Caco-2 (cell line): Measurements from ENCODE around the gene UFC1. TPM values are rescaled to one million over a fixed set of nuclear protein-coding genes. Genes with fewer than 3 reads are reported as not detected.

Source experiments
- BruUV-seq: library from RNA; stranded (reverse); fragments of 400-500 nt; replicated peaks from 2 replicates; lab custom pipeline; 2021; lab: Mats Ljungman, UMichigan
- CTCF ChIA-PET: fragments of 300-600 bp; sonication (Branson Sonifier 250); formaldehyde crosslinking; loops from one replicate; lab custom pipeline; 2022; ENCODE audit warnings: antibody characterized with exemption; lab: Charles Lee
- POLR2A ChIA-PET: fragments of 300-600 bp; sonication (Branson Sonifier 250); formaldehyde crosslinking; loops from one replicate; lab custom pipeline; 2022; ENCODE audit warnings: antibody characterized with exemption; lab: Charles Lee
- DNase-seq, 2 experiments: peaks; one replicate each; pipeline versions ENCODE4 v3.0.0 to v3.0.0-alpha.2; 2020 to 2022
- H3K27me3 ChIP-seq: replicated peaks from 2 replicates; pipeline ENCODE4 v1.6.0; 2011; ENCODE audit warnings: low read length; ENCODE audit not compliant: control insufficient read depth, insufficient read depth
- H3K36me3 ChIP-seq: 2 replicates; pipeline ENCODE4 v1.5.1; 2011; ENCODE audit warnings: low read length; ENCODE audit not compliant: control insufficient read depth, insufficient read depth
- H3K4me1 ChIP-seq: fragments of 250-450 bp; sonication (Bioruptor Pico); 2 replicates; pipeline ENCODE4 v1.5.1; 2020; ENCODE audit warnings: mild to moderate bottlenecking
- H3K4me3 ChIP-seq: 2 replicates; pipeline ENCODE4 v1.5.1; 2011; ENCODE audit warnings: low read depth, mild to moderate bottlenecking, control low read depth, low read length
- H3K9me3 ChIP-seq: fragments of 250-450 bp; sonication (Bioruptor Pico); 2 replicates; pipeline ENCODE4 v1.5.1; 2020; ENCODE audit warnings: mild to moderate bottlenecking, moderate library complexity
- H3K27ac Mint-ChIP-seq: one replicate; pipeline ENCODE4 v1.8.0; 2022; ENCODE audit warnings: mixed read lengths; ENCODE audit not compliant: unreplicated experiment
- H3K27me3 Mint-ChIP-seq: one replicate; pipeline ENCODE4 v1.8.0; 2022; ENCODE audit warnings: mixed read lengths; ENCODE audit not compliant: insufficient read depth, unreplicated experiment
- H3K36me3 Mint-ChIP-seq: one replicate; pipeline ENCODE4 v1.8.0; 2022; ENCODE audit warnings: mild to moderate bottlenecking, mixed read lengths; ENCODE audit not compliant: insufficient read depth, unreplicated experiment
- H3K4me1 Mint-ChIP-seq: one replicate; pipeline ENCODE4 v1.8.0; 2022; ENCODE audit warnings: low read depth, mixed read lengths; ENCODE audit not compliant: unreplicated experiment
- H3K4me3 Mint-ChIP-seq: one replicate; pipeline ENCODE4 v1.8.0; 2022; ENCODE audit warnings: mild to moderate bottlenecking, moderate library complexity, mixed read lengths; ENCODE audit not compliant: unreplicated experiment
- H3K9me3 Mint-ChIP-seq: one replicate; pipeline ENCODE4 v1.8.0; 2022; ENCODE audit warnings: mixed read lengths; ENCODE audit not compliant: unreplicated experiment
- CTCF ChIP-seq, 2 experiments: fragments of 200-600 bp in 1 of 2; IDR thresholded peaks; 1 replicate in 1 of 2; 2 replicates in 1 of 2; pipeline versions ENCODE4 v1.5.1 to v1.8.0; 2011 to 2022; ENCODE audit warnings: antibody characterized with exemption in 1 of 2, control low read depth in 1 of 2, inconsistent platforms in 1 of 2, low read depth in 1 of 2, low read length in 1 of 2, mild to moderate bottlenecking in 1 of 2, moderate library complexity in 1 of 2; ENCODE audit not compliant: insufficient read depth in 1 of 2, severe bottlenecking in 1 of 2, unreplicated experiment in 1 of 2
- intact Hi-C: fragments of 100-400 bp; cut with micrococcal nuclease; formaldehyde crosslinking; loops from one replicate; pipeline ENCODE4 v1.10.0; 2022; ENCODE audit not compliant: unreplicated experiment
- total RNA-seq: library from RNA; stranded (reverse); gene quantifications from 2 replicates; pipeline ENCODE4 v1.2.3, GENCODE V29; 2022

UFC1 gene
- total RNA-seq, 1 experiment from 2014 or later: 98.2 TPM

- ChIA-PET POLR2A (interaction anchor here (0.6 kb wide), 1 partner anchor 168 kb away, joined by 4 read pairs; no protein-coding TSS in a partner anchor), CTCF (interaction anchor here (1.1 kb wide), 1 partner anchor 18 kb away, joined by 8 read pairs; the partner anchor contains the start of gene TOMM40L)
- intact Hi-C loops: no loop called here
- Histone ChIP-seq H3K4me3 (no peak overlapping the region), H3K27me3 (no peaks in the 10 kb centered on the region), H3K4me1 (peaks cover 21% of the 10 kb centered on the region), H3K36me3 (peaks cover 9% of the 10 kb centered on the region), H3K9me3 (no peaks in the 10 kb centered on the region)
- Mint-ChIP-seq H3K27me3 (no peaks in the 10 kb centered on the region), H3K9me3 (no peaks in the 10 kb centered on the region), H3K4me1 (peaks cover 19% of the 10 kb centered on the region), H3K4me3 (no peak overlapping the region), H3K36me3 (peaks cover 42% of the 10 kb centered on the region), H3K27ac (no peak overlapping the region)
- BruUV-seq: no TSS peak
- no peak for TF ChIP-seq CTCF (IDR thresholded peaks at IDR 0.05; ENCODE audit: insufficient read depth in 1 of 2, low read depth in 1 of 2, low read length in 1 of 2, severe bottlenecking in 1 of 2, unreplicated experiment in 1 of 2)
- DNase-seq: no peak
These were observed 53.4 kb downstream of the UFC1 start for GRCh38 chr1:161207173-161207572.

Other genes with a start within 250 kb of the UFC1 start
- 0.93 and 1.3 TPM in 2 replicates for gene ITLN2, start 199.2 kb upstream of the UFC1 start, total RNA-seq
- 182 and 196 TPM in 2 replicates for gene F11R, start 132.8 kb upstream of the UFC1 start, total RNA-seq
- gene TSTD1, start 115.0 kb upstream of the UFC1 start, total RNA-seq: 24.8 and 26.8 TPM in 2 replicates
- gene USF1, start 108.0 kb upstream of the UFC1 start, total RNA-seq: 49.7 and 52.7 TPM in 2 replicates
- not detected in 2 replicates for gene ARHGAP30, start 84.1 kb upstream of the UFC1 start, total RNA-seq
- 0.20 and 0.74 TPM in 2 replicates for gene NECTIN4, start 64.4 kb upstream of the UFC1 start, total RNA-seq
- gene KLHDC9, start 55.6 kb upstream of the UFC1 start, total RNA-seq: 2.0 and 2.2 TPM in 2 replicates
- 80.0 and 88.0 TPM in 2 replicates for gene PFDN2, start 35.9 kb upstream of the UFC1 start, total RNA-seq
- 41.8 and 42.1 TPM in 2 replicates for gene NIT1, start 35.9 kb upstream of the UFC1 start, total RNA-seq
- 33.8 and 37.0 TPM in 2 replicates for gene DEDD, start 21.3 kb upstream of the UFC1 start, total RNA-seq
- gene USP21, start 5.5 kb downstream of the UFC1 start, total RNA-seq: 38.2 and 39.8 TPM in 2 replicates
- 25.0 and 25.4 TPM in 2 replicates for gene PPOX, start 12.4 kb downstream of the UFC1 start, total RNA-seq
- gene B4GALT3, start 23.5 kb downstream of the UFC1 start, total RNA-seq: 39.6 and 48.1 TPM in 2 replicates
- 0.23 and 0.32 TPM in 2 replicates for gene ADAMTS4, start 45.1 kb downstream of the UFC1 start, total RNA-seq
- 110 and 115 TPM in 2 replicates for gene NDUFS2, start 48.4 kb downstream of the UFC1 start, total RNA-seq
- 1.5 and 2.6 TPM in 2 replicates for gene FCER1G, start 61.3 kb downstream of the UFC1 start, total RNA-seq
- 711 and 784 TPM in 2 replicates for gene APOA2, start 69.7 kb downstream of the UFC1 start, total RNA-seq
- 23.1 and 24.0 TPM in 2 replicates for gene TOMM40L, start 72.1 kb downstream of the UFC1 start, total RNA-seq
- gene NR1I3, start 84.2 kb downstream of the UFC1 start, total RNA-seq: not detected in 2 replicates
- gene PCP4L1, start 104.8 kb downstream of the UFC1 start, total RNA-seq: 2.5 and 3.3 TPM in 2 replicates
- 0.20 and 0.23 TPM in 2 replicates for gene MPZ, start 156.0 kb downstream of the UFC1 start, total RNA-seq
- 261 and 268 TPM in 2 replicates for gene SDHC, start 160.4 kb downstream of the UFC1 start, total RNA-seq
- not detected in 2 replicates for gene CFAP126, start 213.9 kb downstream of the UFC1 start, total RNA-seq